Lung (tissue), 12 donors: ENCODE data around the gene TRAF3IP3. TPM values are rescaled to one million over a fixed set of nuclear protein-coding genes. Genes with fewer than 3 reads are reported as not detected.

Experiments used
- ATAC-seq: fragments of 200-7000 bp; cut with Tn5 transposase; one replicate; pipeline ENCODE4 v1.9.1; 2020; ENCODE audit warnings: moderate number of reproducible peaks; ENCODE audit not compliant: insufficient read depth, low FRiP score
- DNase-seq, 3 donors: peaks; one replicate each; pipeline ENCODE4 v3.0.0-alpha.2; 2013 to 2017
- H3K27ac ChIP-seq, 2 donors: one replicate each; pipeline ENCODE4 v1.5.1; 2013; ENCODE audit warnings: mild to moderate bottlenecking in 2 of 2, moderate library complexity in 2 of 2, control low read depth in 1 of 2, inconsistent platforms in 1 of 2, low read depth in 1 of 2, low read length in 1 of 2
- H3K27me3 ChIP-seq, 3 donors: one replicate each; pipeline ENCODE4 v1.5.1; 2013; ENCODE audit warnings: low read length in 2 of 3; ENCODE audit not compliant: control insufficient read depth in 3 of 3, insufficient read depth in 3 of 3
- H3K36me3 ChIP-seq, 4 donors: one replicate each; pipeline ENCODE4 v1.5.1; 2013; ENCODE audit warnings: low read length in 4 of 4, mild to moderate bottlenecking in 1 of 4, moderate library complexity in 1 of 4; ENCODE audit not compliant: control insufficient read depth in 4 of 4, insufficient read depth in 4 of 4
- H3K4me1 ChIP-seq, 5 donors: one replicate each; pipeline ENCODE4 v1.5.1; 2013; ENCODE audit warnings: low read length in 5 of 5, mild to moderate bottlenecking in 2 of 5, moderate library complexity in 1 of 5; ENCODE audit not compliant: control insufficient read depth in 5 of 5, insufficient read depth in 5 of 5
- H3K4me3 ChIP-seq: one replicate; pipeline ENCODE4 v1.5.1; 2013; ENCODE audit warnings: mild to moderate bottlenecking, control low read depth, moderate library complexity
- H3K9ac ChIP-seq, 2 donors: one replicate each; pipeline ENCODE4 v1.5.1; 2013; ENCODE audit warnings: low read length in 2 of 2, control low read depth in 1 of 2; ENCODE audit not compliant: insufficient read depth in 1 of 2
- H3K9me3 ChIP-seq, 4 donors: one replicate each; pipeline ENCODE4 v1.5.1; 2013; ENCODE audit warnings: low read length in 3 of 4, mild to moderate bottlenecking in 1 of 4, moderate library complexity in 1 of 4; ENCODE audit not compliant: control insufficient read depth in 4 of 4, insufficient read depth in 3 of 4
- CTCF ChIP-seq: IDR thresholded peaks from 2 replicates; pipeline ENCODE4 v1.5.1; 2012; ENCODE audit warnings: mild to moderate bottlenecking; ENCODE audit errors: control extremely low read depth, extremely low read depth
- WGBS, 2 donors: extraction: QIAGEN DNeasy Blood & Tissue Kit; methylation state at CpG; one replicate each; pipeline ENCODE4 v1.1.7; 2013; 5-methylcytosine and 5-hydroxymethylcytosine counted together
- polyA plus RNA-seq, 2 donors: library from polyadenylated mRNA; stranded (reverse); fragments of 200-250 nt; gene quantifications; one replicate each; pipeline ENCODE4 v1.2.1, GENCODE V29; 2013
- total RNA-seq, 2 donors: library from RNA; depleted of rRNA in 1 of 2; stranded (reverse); fragments of >200 nt in 1 of 2; gene quantifications; one replicate each; pipeline ENCODE4 v1.2.1, GENCODE V29; 2014 to 2021
- donor health status: control.
- donor health status: control.
- donor health status: Bipolar disorder and iron deficiency.
- donor health status: healthy.
- donor health status: DM: yes; HTN: yes; CAD: no.

TRAF3IP3 gene
- total and polyA plus RNA-seq, 4 donors, result 6.0 to 15.7 (median 7.6) TPM

GRCh38 chr1:209823143-209824041 is 67.5 kb downstream of the TRAF3IP3 start:
- H3K27ac ChIP-seq, result peak overlapping the region; percentile 9 to 25
- H3K9me3 ChIP-seq, result no peaks in the 10 kb centered on the region
- ATAC-seq, result no peak

GRCh38 chr1:209825591-209826434 is 70.0 kb downstream of the TRAF3IP3 start:
- H3K27me3 ChIP-seq, result peaks cover 0 to 9% (median 0%) of the 10 kb centered on the region in 3 donors
- H3K36me3 ChIP-seq, result peaks cover 0 to 2% (median 2%) of the 10 kb centered on the region in 4 donors
- no peak overlapping the region for H3K27ac ChIP-seq
- no peak overlapping the region for H3K4me3 ChIP-seq
- DNase-seq (no peak), ATAC-seq (no peak)
- TF ChIP-seq CTCF, result no peak
- 70 to 78% methylated on average over 11 of the region's 11 CpGs for WGBS, 2 donors
- H3K9me3 ChIP-seq, result no peaks in the 10 kb centered on the region
- no peak overlapping the region for H3K9ac ChIP-seq
- H3K4me1 ChIP-seq, result peaks cover 0 to 3% (median 0%) of the 10 kb centered on the region in 5 donors

More at GRCh38 chr1:209823143-209824041, 67.5 kb downstream of the TRAF3IP3 start:
- Histone ChIP-seq H3K9ac (no peak overlapping the region), H3K4me1 (no peaks in the 10 kb centered on the region), H3K27me3 (peaks cover 0 to 9% (median 0%) of the 10 kb centered on the region in 3 donors), H3K4me3 (no peak overlapping the region), H3K36me3 (no peaks in the 10 kb centered on the region)
- peak; percentile 30 for TF ChIP-seq CTCF
- peak in 2 of 3 donors; percentile 61 to 71 for DNase-seq
- 35 to 41% methylated on average over 12 of the region's 12 CpGs for WGBS, 2 donors

GRCh38 chr1:209827384-209828262 is 71.8 kb downstream of the TRAF3IP3 start, which contains the start of gene UTP25:
Gene UTP25 (plus strand): TSS chr1:209827972. CDS start chr1:209828064, 92 bp downstream.
- Histone ChIP-seq H3K27ac (peak within 1 kb of the TSS; percentile 25 to 46), H3K9me3 (no peaks in the 10 kb centered on the region)
- WGBS, 2 donors, result 16 to 18% methylated on average over 51 of the region's 51 CpGs

More at GRCh38 chr1:209827384-209828262, 71.8 kb downstream of the TRAF3IP3 start, which contains the start of gene UTP25:
- Histone ChIP-seq H3K9ac (peak within 1 kb of the TSS; percentile 51 to 69), H3K27me3 (peaks cover 0 to 4% (median 0%) of the 10 kb centered on the region in 3 donors), H3K4me3 (peak within 1 kb of the TSS; percentile 68), H3K36me3 (peaks cover 0 to 18% (median 8%) of the 10 kb centered on the region in 4 donors), H3K4me1 (peaks cover 0 to 3% (median 0%) of the 10 kb centered on the region in 5 donors)
- DNase-seq (peak; percentile 94 to 98 (median 97)), ATAC-seq (peak; percentile 95)
- peak; percentile 53 for TF ChIP-seq CTCF
